Ammon's horn (tissue), 1 donor: Measurements from ENCODE around the gene TBCK.

Source experiments
- DNase-seq: peaks from one replicate; pipeline ENCODE4 v3.0.0-alpha.2; 2016; ENCODE audit warnings: low spot score

Gene TBCK

GRCh38 chr4:106039796-106040195, 276.2 kb downstream of the TBCK start:
- DNase-seq: no peak

- DNase-seq: no peak
These were observed 277.1 kb downstream of the TBCK start for GRCh38 chr4:106038908-106039307.

GRCh38 chr4:106038012-106038411, 278.0 kb downstream of the TBCK start:
- DNase-seq: no peak

GRCh38 chr4:106036848-106037247, 279.2 kb downstream of the TBCK start:
- no peak for DNase-seq

GRCh38 chr4:106036334-106036733, 279.7 kb downstream of the TBCK start:
- DNase-seq: no peak

GRCh38 chr4:106035204-106035603, 280.8 kb downstream of the TBCK start:
- no peak for DNase-seq

- no peak for DNase-seq
These were observed 281.3 kb downstream of the TBCK start for GRCh38 chr4:106034751-106035150.

GRCh38 chr4:106034220-106034619, 281.8 kb downstream of the TBCK start:
- DNase-seq: no peak

- DNase-seq: no peak
These were observed 282.5 kb downstream of the TBCK start for GRCh38 chr4:106033469-106033868.

GRCh38 chr4:106032851-106033286, 283.1 kb downstream of the TBCK start:
- no peak for DNase-seq

GRCh38 chr4:106022454-106022853, 293.6 kb downstream of the TBCK start:
- DNase-seq: no peak

GRCh38 chr4:106021737-106022410, 294.1 kb downstream of the TBCK start:
- no peak for DNase-seq

- no peak for DNase-seq
These were observed 296.2 kb downstream of the TBCK start for GRCh38 chr4:106019771-106020170.

- no peak for DNase-seq
These were observed 298.0 kb downstream of the TBCK start for GRCh38 chr4:106017975-106018374.

- DNase-seq: no peak
These were observed 304.6 kb downstream of the TBCK start for GRCh38 chr4:106011387-106011786.

GRCh38 chr4:106010761-106011160, 305.2 kb downstream of the TBCK start:
- no peak for DNase-seq

- no peak for DNase-seq
These were observed 313.0 kb downstream of the TBCK start for GRCh38 chr4:106002994-106003393.

- no peak for DNase-seq
These were observed 317.6 kb downstream of the TBCK start for GRCh38 chr4:105998171-105999063.

GRCh38 chr4:105996845-105997244, 319.2 kb downstream of the TBCK start:
- DNase-seq: no peak

- DNase-seq: no peak
These were observed 321.0 kb downstream of the TBCK start for GRCh38 chr4:105994841-105995501.

- DNase-seq: no peak
These were observed 321.9 kb downstream of the TBCK start for GRCh38 chr4:105994061-105994460.

GRCh38 chr4:105992641-105993305, 323.2 kb downstream of the TBCK start:
- DNase-seq: no peak
